OCI-LY7 (cell line): Measurements from ENCODE around the gene WSB1.

Source experiments
- CTCF ChIP-seq: fragments of 200-600 bp; sonication (generic); conservative IDR thresholded peaks from 2 replicates; pipeline ENCODE4 v1.5.1; 2014; ENCODE audit warnings: mild to moderate bottlenecking, antibody characterized with exemption, low read length, moderate library complexity, mixed read lengths
- EZH2phosphoT487 ChIP-seq: fragments of 200-600 bp; sonication (generic); IDR thresholded peaks from 2 replicates; pipeline ENCODE4 v1.6.1; 2018; ENCODE audit warnings: low read depth, borderline replicate concordance, mild to moderate bottlenecking, mixed run types, antibody characterized with exemption, low read length, moderate library complexity, mixed read lengths

- TF ChIP-seq CTCF (no peak), EZH2phosphoT487 (no peak)
Measured at GRCh38 chr17:27306276-27306835, 12.4 kb downstream of the WSB1 start.
